ENCODE results near the gene TRIM69.
"Not testable (repeated sequence)": the region's sequence is repeated elsewhere in the genome, so short reads cannot be mapped to it uniquely, and the experiment has no call there.

Gene TRIM69

DNA sequence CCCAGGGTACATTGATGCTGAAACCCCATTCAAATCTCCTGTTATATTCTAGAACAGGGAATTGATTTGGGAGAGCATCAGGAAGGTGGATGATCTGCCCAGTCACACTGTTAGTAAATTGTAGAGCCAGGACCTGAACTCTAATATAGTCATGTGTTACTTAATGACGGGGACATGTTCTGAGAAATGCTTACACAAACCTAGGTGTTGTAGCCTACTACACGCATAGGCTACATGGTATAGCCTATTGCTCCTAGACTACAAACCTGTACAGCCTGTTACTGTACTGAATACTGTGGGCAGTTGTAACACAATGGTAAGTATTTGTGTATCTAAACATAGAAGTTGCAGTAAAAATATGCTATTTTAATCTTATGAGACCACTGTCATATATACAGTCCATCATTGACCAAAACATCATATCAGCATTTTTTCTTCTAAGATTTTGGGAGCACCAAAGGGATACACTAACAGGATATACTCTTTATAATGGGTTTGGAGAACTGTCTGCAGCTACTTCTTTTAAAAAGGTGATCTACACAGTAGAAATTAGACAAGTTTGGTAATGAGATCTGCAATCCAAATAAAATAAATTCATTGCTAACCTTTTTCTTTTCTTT lies 19.2 kb upstream of the TRIM69 start:
- DNase-seq = no peak

DNA sequence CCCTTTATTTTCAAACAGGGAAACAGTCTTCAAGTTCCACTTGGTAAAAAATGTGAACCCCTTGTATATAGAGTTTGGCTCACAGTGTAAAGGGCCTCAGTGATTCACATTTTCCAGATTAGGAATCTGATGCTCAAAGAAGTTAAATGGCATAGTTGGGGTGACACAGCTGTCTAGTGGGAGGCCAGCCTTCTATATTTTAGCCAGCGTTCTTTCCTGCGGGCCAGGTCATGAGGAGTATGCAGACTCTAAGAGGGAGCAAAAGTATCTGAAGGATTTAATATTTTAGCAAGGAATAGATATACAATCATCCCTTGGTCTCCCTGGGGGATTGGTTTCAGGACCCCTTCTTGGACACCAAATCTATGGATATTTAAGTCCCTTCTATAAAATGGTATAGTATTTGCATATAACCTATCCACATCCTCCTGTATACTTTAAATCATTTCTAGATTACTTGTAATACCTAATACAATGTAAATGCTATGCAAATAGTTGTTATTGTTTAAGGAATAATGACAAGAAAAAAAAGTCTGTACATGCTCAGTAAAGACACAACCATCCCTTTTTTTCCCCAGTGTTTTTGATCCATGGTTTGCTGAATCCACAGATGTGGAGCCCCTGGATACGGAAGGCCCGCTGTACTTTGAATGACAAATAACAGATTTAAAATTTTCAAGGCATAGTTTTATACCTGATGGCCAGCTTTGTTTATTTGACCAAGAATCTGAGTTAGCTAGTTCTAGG lies 18.0 kb upstream of the TRIM69 start:
- no peak for DNase-seq

DNA sequence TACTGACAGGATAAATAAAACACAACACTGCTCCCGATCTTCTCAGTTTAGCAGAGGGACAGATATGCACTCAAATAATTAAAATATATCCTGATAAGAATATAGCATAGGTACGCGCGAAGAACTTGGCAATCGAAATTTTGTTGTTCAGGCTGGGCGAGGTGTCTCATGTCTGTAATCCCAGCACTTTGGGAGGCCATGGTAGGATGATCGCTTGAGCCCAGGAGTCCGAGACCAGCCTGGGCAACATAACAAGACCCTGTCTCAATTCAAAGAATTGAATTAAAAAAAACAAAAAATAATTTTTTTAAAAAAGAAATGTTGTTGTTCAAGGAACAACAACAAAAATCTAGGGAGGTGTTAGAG lies 17.4 kb upstream of the TRIM69 start:
- no peak for DNase-seq

DNA sequence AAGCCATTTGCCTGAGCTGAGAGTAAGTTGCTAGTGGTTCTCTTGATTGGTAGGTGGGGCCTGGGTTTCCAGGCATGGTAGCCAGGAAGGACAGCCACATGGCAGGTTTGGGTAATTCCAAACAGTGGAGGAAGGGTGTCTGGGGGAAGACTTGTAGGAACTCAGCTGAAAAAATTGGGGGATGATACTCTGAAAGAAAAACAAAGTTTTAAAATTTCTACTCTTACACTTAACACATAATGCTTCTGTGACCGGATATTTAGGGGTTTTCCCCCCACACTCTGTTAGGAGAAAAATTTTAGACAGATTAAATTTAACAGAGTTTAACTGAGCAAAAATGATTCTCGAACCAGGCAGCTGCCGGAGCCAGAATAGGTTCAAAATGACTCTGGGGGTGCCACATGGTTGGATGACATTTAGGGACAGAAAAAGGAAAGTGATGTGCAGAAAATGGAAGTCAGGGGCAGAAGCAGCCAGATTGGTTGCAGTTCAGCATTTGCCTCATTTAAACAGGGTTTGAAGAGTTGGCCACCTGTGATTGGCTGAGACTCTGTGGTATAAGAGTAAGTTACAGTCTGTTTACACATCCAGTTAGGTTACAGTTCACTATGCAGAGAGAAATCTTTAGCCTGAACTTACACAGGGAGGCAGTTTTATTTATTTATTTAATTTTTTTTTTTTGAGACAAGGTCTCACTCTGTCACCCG lies 16.9 kb upstream of the TRIM69 start:
- DNase-seq = no peak

DNA sequence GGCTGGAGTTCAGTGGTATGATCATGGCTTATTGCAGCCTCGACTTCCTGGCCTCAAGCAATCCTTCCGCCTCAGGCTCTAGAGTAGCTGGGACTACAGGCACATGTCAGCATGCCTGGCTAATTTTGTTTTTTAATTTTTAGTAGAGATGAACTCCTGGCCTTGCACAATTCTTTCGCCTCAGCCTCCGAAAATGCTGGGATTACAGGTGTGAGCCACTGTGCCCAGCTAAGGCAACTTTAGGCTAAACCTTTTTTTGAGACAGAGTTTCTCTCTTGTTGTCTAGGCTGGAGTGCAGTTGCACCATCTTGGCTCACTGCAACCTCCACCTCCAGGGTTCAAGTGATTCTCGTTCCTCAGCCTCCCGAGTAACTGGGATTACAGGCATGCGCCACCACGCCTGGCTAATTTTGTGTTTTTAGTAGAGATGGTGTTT lies 16.3 kb upstream of the TRIM69 start:
- DNase-seq = not testable (repeated sequence)

DNA sequence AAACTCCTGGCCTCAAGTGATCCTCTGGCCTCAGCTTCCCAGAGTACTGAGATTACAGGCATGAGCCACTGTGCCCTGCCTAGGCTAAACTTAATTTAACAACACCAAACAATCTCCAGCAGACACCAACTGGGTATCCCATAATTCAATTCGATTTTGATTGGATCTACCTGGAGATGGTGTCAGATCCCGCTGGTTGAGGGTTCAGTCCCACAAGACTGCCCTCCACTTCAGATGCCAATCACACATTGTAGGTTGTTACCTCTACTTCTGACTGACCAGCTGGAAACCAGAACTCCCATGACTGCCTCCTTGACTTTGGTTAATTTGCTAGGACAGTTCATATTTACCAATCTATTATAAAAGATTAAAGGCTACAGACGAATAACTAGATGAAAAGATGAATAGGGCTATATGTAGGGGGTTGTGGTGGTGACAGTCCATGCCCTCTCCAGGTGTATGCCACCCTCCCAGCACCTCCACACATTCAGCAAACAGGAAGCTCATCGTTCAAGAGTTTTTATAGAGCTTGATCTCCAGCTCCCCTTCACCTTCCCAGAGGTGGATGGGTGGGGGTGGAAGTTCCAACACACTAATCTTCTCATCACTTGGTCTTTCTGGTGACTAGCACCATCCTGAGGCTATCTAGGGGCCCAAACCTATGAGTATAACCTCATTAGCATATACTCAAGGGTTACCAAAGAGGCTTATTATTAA lies 15.7 kb upstream of the TRIM69 start:
- DNase-seq = no peak

DNA sequence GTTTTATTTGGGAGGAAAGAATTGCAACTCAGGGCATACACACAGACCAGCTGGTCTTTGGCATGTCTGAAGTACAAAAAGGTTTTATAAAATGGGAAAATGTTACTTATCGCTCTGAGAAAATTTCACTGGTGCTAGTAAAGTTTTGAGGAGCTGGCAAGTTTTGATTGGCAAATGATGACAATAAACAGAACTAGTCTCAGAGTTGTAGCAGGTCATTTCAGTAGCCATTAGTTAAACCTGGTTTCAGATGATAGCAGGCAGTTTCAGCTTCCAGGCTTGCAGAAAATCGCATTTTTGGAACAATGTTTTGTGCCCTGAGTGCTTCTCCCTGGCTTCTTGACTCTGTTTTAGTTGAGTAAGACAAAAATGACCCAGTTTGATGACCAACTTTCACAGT lies 14.3 kb upstream of the TRIM69 start:
- DNase-seq = no peak

DNA sequence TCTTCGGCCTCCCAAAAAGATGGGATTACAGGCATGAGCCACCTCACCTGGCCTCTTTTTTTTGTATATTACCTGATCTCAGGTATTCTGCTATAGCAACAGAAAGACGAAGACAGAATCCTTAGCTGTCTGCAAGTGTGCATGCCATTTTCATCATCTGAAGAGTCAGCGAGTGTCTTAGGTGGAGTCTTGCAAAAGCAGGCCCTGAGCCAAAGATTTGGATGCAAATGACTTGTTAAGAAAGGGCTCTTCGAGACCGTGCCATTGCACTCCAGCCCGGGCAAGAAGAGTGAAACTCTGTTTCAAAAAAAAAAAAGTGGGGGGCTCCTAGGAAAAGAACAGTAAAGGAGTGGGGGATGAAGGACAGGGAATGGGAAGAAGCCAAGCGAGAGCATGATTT lies 10.2 kb upstream of the TRIM69 start:
- DNase-seq = no peak

DNA sequence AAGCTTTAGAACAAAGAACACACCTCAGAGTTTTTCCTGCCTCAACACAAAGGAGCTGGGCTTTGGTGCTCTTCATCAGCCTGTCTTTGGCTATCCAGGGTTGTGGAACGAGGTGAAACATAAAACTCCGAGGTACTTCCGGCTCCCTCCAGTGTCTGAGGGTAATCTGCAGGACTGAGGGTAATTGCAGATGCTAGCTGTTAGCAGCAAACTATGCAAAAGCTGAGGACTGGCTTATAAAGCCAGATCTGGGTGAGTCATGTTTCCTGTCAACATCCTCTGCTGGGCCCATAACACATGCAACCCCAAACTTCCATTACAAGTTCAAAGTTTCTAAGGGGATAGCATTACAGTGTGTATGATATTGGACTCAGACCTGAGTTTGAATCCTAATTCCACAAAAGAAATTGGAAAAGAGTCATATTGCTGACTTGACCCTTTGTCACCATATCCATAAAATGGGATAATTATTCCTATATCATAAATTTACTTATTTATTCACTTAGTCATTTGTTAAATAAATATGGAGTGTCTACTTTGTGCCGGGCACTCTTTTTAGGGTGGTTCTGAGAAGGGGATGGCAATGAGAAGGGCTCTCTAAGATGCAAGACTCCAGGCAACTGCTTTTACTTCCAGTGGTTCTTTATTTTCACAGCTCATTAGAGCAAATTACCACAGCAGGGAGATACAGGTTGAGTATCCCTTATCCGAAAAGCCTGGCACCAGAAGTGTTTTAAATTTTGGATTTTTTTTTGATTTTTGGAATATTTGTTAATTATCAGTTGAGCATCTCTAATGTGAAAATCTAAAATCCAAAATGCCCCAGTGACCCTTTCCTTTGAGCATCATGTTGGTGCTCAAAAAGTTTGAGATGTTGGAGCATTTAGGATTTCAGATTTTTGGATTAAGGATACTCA lies 9.5 kb upstream of the TRIM69 start:
- peak in 1 of 2 experiments; percentile 21 for DNase-seq

DNA sequence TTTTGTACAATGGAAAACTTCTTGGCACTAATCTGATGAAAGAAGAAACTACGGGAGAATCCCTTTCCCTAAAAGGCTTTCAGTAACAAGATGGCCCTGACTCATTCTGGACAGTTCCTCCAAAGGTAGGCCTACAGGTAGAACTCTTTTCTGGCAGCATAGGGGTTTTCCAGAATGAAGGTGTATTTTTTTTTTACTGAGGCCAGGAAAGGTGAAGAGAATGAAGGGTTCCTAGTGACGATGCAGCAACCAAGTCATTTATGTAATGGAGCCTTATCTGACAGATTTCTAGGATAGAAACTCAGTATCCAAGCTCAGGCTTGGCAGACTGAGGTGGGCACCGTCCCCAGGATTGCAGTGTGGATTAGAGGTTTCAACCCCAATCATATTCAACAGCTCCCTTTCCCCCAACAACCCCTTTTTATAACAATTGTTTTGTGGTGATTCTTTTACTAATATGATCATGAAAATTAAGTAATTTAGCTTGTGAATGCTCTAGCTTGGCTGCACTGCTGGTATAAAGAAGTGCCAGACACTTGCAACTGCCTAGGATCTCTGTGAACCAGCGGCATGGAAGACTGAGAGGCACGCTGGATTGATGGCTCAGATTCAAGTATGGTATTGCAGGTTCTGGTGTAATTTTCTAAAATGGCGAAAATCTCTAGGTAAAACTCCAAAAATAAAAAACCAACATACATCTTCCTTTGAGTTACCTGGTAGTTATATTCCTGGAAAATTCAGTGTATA lies 8.7 kb upstream of the TRIM69 start:
- DNase-seq = peak; percentile 10 to 11

DNA sequence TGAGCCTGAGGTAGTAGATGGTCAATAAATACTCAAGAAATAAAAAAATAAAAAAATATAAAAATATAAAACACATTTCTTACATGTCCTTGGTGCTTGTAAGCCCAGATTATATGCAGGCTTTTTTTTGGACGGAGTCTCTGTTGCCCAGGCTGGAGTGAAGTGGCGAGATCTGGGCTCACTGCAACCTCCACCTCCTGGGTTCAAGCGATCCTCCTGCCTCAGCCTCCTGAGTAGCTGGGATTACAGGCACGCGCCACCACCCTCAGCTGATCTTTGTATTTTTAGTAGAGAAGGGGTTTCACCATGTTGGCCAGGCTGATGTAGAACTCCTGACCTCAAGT lies 8.1 kb upstream of the TRIM69 start:
- not testable (repeated sequence) for DNase-seq

DNA sequence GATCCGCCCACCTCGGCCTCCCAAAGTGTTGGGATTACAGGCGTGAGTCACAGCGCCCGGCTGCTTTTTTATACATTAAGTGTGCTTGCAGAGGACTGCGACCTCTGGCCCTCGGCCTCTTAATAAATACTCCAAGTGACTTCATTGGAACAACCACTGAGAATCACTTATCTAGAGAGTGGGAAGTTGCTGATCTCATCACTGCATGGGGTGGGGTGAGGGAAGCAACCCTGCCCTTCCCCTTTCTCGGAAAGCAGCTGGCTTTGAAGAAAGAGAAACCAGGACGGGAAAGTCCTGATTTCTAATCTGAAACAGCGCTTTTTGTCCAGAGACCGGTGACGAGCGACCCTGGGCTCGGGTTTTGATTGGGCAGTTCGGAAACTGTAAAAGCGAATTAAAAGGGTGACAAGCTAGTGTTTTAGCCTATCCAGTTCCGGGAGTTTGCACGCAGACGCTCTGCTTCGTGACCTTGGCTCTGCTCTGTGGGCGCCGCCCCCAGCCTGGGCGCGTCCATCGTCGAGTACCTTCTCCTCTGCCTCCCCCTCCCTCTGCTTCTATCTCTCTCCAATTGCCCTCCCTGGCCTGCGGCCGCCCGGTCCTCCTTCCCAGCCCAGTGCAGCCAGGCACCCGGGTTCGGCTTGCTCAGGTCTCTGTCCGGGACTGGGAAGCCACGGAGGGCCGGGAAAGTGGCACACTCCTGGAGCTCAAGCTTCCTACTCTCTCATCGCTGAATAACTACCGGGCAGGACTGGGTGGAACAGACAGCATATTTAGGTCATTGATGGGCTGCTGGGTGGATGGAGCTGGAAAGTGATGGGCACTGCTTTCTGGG lies 7.5 kb upstream of the TRIM69 start:
- DNase-seq = peak; percentile 97 to 98

DNA sequence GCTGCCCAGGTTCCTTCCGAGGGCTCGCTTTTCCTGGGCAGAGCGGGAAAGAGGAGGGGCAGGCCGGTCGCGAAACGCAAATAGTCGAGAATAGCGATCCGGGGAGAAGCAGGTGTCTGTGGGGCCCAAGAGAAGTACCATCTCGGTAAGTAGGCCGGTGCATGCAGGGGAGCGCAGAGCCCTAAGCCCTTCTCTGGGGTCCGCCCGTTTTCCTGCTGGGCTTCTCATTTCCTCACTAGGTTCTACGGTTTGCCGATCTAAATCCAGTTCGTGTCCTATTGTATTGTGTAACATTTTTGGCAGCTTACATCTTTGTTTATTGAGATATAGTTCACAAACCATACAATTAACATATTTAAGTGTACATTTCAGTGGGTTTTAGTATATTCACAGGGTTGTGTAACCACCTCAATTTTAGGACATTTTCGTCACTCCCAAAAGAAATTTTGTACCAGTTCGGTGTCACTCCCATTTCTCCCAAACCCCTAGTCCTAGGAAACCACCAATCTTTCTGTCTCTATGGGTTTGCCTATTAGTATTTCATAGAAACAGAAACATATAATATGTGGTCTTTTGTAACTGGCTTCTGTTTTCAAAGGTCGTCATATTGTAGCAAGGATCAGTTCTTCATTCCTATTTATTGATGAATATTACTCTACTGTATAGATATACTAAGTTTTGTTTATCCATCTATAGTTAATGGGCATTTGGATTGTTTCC lies 6.8 kb upstream of the TRIM69 start:
- peak in 1 of 2 experiments; percentile 52 for DNase-seq

DNA sequence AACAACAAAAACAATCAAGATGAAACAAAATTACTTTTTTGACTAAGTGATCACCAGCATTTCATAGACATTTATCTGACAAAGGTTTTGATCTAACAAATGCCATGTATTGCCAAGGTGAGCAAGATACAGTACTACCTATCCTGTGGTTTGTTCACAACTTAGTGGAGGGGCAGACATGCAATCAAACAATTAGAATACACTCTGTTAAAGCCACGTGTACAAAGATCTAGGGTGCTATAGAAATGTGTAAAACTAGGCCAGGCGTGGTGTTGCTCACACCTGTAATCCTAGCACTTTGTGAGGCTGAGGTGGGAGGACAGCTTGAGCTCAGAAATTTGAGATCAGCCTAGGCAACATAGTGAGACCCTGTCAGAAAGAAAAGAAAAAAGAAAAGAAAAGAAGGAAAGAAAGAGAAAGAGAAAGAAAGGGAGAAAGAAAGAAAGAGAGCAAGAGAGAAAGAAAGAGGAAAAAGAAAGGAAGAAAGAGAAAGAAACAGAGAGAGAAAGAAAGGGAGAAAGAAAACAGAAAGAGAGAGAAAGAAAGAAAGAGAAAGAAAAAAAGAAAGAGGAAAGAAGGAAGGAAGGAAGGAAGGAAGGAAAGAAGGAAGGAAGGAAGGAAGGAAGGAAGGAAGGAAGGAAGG lies 1.4 kb upstream of the TRIM69 start:
- no peak for DNase-seq

DNA sequence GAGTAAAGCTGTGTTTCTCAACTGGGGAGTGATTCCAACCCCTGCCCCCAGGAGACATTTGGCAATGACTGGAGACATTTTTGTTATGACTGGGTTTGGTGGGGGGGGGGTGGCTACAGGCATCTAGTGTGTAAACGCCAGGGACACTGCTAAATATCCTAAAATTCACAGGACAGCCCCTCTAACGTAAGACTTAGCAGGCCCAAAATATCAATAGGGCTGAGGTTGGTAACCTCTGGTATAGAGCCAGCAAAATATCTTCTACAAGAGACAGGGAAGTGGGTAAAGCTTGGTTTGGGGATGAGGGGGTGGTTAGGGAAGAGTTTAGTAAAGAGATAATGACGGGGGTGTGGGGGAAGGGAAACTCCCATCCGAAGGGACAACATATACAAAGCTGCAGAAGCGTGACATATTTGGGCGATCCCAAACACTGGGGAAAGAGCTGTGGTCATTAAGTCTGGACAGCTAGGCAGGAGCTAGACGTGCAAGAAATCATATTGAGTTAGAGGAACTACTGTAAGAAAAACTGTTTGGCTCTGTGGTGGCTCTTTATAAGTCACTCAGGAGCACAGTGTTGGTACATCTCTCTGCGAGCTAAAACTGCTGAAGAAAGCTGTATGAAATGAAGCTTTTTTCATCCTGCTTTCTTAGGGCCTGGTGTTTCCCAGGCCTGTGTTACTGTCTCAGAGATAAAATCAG lies 697 bp upstream of the TRIM69 start:
- no peak for DNase-seq

DNA sequence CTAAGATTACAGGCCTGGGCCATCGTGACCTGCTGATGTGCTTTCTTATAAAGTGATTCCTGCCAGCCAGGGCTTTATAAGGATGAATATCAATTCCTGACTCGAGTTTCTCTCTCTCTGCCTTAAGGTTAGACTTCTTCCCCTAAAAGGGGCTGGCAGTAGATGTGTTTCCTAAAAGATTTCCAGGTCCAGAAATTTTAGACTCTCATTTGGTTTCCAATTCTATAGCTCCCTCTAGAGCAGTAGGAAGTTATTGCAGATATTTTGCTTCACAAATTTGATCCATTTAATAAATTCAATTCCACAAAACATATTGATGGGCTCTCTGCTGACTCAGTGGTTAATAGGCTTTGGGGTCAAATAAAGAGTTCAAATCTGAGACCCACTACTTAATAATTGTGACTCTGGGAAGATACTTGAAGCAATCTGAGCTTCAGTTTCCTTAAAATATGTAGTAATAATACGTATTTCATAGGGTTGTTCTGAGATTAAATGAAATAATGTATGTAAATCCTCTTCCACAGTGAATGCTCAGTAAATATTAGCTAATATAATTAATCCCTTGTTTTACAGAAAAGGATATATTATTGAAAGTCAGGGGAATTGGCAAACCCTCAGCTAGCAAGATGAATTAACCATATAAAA lies 2.1 kb downstream of the TRIM69 start:
- peak; percentile 59 to 61 for DNase-seq

DNA sequence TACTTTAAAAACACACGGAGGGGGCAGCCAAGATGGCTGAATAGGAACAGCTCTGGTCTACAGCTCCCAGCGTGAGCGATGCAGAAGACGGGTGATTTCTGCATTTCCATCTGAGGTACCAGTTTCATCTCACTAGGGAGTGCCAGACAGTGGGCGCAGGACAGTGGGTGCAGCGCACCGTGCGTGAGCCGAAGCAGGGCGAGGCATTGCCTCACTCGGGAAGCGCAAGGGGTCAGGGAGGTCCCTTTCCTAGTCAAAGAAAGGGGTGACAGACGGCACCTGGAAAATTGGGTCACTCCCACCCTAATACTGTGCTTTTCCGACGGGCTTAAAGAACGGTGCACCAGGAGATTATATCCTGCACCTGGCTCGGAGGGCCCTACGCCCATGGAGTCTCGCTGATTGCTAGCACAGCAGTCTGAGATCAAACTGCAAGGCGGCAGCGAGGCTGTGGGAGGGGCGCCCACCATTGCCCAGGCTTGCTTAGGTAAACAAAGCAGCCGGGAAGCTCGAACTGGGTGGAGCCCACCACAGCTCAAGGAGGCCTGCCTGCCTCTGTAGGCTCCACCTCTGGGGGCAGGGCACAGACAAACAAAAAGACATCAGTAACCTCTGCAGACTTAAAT lies 3.0 kb downstream of the TRIM69 start:
- not testable (repeated sequence) for DNase-seq

DNA sequence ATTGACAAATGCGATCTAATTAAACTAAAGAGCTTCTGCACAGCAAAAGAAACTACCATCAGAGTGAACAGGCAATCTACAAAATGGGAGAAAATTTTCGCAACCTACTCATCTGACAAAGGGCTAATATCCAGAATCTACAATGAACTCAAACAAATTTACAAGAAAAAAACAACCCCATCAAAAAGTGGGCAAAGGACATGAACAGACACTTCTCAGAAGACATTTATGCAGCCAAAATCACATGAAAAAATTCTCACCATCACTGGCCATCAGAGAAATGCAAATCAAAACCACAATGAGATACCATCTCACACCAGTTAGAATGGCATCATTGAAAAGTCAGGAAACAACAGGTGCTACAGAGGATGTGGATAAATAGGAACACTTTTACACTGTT lies 7.1 kb downstream of the TRIM69 start:
- DNase-seq = not testable (repeated sequence)
